HG02571 (cell line): ENCODE data around the gene AKR1A1.
"Not testable (repeated sequence)": the region's sequence is repeated elsewhere in the genome, so short reads cannot be mapped to it uniquely, and the experiment has no call there.

Experiments
- ATAC-seq: cut with Tn5 transposase; IDR thresholded peaks from one replicate; pipeline ENCODE4 v1.9.1; 2021; ENCODE audit warnings: mild to moderate bottlenecking, moderate library complexity; ENCODE audit not compliant: unreplicated experiment

AKR1A1 gene

DNA sequence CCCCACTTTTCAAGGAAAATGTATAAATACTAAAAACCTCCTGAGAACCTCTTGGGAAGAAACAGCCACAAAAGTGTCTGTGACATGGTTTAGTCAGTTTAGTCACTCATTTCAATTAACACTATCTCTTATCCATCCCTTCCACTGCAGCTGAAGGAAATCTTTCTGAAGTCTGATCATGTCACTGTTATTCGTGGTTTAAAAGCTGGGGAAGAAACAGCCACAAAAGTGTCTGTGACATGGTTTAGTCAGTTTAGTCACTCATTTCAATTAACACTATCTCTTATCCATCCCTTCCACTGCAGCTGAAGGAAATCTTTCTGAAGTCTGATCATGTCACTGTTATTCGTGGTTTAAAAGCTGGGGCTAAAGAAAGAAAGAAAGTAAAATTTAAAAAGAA is 27.1 kb upstream of the AKR1A1 start:
- ATAC-seq: not testable (repeated sequence)

DNA sequence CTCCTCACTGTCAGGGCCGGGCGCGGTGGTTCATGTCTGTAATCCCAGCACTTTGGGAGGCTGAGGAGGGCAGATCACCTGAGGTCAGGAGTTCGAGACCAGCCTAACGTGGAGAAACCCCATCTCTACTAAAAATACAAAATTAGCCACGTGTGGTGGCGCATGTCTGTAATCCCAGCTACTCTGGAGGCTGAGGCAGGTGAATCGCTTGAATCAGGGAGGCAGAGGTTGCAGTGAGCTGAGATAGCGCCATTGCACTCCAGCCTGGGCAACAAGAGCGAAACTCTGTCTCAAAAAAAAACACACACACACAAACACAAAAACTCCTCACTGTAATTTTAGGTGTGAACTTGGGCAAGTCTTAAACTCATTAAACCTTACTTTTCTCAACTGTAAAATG is 26.7 kb upstream of the AKR1A1 start:
- ATAC-seq: not testable (repeated sequence)

DNA sequence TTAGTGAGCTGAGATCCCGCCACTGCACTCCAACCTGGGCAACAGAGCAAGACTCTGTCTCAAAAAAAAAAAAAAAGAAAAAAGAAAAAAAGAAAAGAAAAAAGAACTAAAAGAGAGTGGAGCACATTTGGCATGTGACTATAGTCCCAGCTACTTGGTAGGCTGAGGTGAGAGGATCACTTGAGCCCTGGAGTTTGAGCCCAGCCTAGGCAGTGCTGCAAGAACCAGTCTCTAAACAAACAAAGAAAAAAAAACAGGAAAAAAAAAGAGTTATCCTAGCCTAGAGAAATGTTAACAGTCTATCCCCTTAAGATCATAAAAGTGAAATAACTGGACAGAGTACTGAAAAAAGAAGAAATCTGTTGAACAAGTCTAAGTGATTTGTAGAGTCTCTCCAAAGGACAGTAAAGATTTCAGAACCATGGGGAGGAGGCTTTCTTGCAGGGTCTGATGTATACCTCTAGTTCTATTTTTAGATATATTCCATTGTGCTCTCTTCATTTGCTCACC is 24.4 kb upstream of the AKR1A1 start:
- no peak for ATAC-seq

DNA sequence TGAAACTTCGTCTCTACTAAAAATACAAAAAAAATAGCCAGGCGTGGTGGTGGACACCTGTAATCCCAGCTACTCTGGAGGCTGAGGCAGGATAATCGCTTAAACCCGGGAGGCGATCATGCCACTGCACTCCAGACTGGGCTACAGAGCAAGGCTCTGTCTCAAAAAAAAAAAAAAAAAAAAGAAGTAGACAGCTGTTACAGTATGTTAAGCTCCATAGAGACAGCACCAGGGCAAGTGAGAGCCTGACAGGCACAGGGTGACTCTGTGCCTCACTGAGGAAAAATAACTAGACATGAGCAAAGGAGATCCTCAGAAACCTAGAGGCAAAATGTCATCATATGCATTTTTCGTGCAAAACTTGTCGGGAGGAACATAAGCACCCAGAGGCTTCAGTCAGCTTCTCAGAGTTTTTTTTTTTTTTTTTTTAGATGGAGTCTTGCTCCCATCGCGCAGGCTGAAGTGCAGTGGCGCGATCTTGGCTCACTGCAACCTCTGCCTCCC is 19.9 kb upstream of the AKR1A1 start:
- no peak for ATAC-seq

DNA sequence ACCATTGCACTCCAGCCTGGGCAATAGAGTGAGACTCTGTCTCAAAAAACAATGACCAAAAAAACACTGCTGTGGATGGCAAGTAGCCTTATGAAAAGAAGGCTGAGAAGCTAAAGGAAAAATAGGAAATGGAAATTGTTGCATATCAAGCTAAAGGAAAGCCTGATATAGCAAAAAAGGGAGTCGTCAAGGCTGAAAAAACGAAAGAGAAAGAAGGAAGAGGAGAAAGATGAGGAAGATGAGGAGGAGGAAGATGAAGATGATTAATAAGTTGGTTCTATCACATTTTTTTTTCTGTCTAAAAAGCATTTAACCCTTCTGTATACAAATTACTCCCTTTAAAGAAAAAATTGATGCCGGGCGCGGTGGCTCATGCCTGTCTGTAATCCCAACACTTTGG is 18.8 kb upstream of the AKR1A1 start:
- no peak for ATAC-seq

DNA sequence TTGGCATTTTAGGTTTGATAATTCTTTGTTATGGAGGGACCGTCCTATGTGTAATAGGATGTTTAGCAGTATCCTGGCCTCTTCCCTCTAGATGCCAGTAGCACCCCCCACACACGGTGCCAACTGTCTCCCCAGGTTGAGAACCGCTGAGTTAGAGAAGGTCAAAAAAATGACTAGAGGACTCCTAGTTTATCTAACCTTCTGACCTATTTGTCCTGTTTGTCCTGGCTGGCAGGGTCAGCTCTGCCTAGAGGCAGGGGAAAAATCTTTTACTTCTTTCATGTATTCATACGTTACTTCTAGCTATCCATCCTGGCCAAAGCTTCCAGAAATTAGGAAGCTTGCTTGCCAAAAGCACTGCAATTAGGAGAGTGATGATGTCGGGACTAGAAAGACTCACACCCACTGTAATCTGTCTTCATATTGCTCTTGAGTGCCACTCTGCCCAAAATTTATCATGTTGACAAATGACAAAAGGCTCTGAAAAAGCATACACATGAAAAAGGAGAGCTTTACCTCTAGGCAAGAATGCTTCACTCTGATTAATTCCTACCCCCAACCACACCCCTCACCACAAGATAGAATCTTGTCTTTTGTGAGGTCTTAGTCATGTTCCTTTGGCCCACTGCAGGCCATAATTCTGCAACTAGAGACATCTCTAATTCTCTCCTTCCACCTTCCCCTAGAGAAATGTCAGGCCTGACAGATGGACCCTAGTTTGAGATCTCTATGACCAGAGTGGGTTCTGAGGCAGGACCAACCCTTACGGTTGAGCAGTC is 14.4 kb upstream of the AKR1A1 start:
- ATAC-seq: no peak

DNA sequence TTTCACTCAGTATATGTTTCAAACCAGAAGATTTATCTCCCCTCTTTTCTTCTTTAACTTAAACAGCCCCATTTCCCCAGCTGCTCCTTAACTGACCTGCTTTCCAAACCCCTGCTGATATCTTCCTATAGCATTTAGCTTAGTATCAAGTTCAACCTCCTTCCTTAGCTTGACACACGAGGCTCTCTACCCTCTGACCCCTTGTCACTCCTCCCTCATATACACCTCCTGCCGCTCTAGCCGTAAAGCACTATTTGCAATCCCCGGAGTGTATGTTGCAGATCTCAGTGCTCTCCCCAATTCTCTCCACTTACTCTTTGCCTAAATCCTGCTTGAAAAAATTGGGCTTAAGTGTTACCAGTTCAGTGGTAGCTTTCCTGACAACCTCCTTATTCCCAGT is 13.7 kb upstream of the AKR1A1 start:
- no peak for ATAC-seq

DNA sequence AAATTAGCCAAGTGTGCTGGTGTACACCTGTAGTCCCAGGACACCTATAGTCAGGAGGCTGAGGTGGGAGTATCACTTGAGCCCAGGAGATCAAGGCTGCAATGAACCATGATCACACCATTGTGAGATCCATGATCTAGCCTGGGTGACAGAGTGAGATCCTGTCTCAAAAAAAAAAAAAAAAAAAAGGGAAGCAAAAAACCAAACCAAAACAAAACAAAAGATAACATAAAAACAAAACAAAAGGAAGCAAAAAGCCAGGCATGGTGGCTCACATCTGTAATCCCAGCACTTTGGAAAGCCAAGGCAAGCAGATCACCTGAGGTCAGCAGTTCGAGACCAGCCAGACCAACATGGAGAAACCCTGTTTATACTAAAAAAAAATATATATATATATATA is 9.4 kb upstream of the AKR1A1 start:
- ATAC-seq: no peak

DNA sequence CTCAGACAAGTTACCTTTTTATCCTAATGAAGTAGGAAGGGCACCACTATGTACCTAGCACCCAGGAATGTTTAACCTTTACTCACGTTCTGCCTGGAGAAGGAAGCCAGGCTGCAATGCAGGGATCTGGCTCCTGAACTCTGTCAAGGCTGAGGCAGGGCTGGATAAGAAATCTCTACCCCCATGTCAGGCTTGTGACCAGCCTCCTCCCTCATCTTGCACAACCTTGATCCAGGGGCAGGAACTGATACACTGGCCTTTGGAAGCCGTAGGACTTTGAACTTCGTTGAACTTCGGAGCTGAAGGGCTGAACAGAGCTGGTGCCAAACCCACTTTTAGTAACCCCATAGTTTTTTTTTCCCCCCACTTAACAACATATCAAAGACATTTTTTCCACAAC is 8.0 kb upstream of the AKR1A1 start:
- no peak for ATAC-seq

DNA sequence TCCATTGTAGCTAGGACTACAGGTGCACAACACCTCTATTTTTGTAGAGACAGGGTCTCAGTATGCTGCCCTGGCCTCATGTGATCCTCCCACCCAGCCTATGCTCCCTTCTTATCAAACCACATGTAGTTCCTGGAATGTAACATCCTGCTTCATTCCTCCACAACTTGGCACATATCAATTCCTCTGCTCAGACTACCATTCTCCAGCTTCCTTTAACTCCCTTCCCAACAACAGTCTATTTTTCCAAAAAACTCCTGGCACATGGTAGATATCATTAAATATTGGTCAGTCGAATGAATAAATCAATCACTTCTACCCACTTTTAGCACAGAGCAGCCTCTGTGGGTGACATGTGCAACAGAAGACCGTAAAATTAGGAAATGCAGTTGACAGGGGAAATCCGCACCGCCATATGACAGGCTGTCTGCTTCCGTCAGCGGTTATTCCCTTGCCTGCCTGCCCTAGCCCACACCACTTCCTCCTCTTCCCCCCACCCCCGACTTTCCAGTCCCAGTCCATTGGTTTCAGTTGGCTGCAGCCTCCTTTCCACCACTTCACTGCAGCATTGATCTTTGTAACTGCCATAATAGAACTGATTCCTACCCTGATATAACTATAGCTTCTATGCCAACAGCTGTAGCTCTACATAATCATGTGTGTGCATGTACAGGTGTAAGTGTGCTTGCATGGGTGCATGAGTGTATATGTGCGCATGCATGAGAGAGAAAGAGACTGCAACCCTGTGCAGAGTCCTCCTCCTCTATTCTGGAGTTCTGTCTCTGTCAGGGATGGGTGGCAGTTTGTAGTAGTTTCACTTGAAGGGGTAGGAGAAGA is 6.8 kb upstream of the AKR1A1 start:
- ATAC-seq: no peak

DNA sequence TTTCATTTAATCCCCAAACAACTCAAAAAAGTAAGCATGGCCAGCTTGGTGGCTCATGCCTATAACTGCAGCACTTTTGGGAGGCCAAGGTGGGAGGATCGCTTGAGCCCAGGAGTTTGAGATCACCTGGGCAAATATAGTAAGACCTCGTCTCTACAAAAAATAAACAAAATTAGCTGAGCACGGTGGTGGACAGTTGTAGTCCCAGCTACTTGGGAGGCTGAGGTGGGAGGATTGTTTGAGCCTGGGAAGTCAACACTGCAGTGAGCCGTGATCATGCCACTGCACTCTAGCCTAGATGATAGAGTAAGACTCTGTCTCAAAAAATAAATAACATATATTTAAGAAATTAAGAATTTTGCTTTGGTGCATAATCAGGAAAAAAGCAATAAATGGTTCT is 6.1 kb upstream of the AKR1A1 start:
- ATAC-seq: no peak

DNA sequence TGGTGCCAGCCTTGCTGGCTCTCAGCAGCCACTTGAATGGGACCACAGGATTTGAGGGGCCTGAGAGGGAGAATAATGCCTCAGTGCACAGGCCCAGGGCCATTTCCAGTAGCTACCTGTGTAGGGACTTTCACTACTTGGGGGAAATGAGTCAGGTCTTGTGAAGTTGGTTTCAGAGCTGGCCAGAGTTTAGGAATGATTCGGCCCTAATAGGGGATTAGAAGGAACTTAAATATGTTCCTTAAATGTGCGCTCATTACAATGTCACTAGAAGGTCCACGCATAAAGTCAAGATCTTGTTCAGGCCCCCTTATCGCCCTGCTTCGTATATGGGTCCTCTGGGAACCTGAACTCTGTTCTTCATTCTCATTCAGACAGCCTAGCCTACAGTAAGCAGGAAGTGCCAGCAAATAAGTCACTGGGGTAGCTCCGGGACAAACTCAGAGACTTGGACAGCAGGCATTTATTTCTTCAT is 5.6 kb upstream of the AKR1A1 start:
- no peak for ATAC-seq

DNA sequence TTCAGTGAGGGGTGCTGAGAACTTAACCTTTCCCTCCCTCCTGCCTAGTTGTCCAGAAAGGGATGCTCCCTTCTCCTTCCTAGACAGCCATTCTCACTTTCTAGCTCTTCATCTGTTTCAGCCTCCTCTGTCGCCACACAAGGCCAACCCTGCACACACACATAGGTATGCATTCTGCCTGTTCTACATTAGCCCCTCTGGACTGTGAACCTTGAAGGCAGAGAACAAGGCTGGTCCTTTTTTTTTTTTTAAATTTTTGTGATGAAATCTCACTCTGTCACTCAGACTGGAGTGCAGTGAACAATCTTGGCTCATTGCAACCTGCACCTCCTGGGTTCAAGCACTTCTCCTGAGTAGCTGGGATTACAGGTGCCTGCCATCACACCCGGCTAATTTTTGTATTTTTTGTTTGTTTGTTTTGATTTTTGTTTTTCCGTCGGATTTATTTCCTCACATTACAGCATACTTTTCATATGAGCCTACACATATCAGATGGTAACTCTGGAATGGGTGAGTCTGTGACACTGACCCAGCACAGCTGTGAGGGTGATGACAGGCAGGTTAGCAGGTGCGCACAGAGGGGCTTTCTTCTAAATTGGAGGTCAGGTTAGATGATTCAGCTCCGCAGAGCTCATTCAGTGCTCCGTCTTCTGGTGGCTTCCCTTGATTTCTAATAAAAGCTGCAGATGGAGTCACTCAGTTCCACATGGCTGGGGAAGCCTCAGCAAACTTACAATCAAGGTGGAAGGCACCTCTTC is 4.9 kb upstream of the AKR1A1 start:
- ATAC-seq: no peak

DNA sequence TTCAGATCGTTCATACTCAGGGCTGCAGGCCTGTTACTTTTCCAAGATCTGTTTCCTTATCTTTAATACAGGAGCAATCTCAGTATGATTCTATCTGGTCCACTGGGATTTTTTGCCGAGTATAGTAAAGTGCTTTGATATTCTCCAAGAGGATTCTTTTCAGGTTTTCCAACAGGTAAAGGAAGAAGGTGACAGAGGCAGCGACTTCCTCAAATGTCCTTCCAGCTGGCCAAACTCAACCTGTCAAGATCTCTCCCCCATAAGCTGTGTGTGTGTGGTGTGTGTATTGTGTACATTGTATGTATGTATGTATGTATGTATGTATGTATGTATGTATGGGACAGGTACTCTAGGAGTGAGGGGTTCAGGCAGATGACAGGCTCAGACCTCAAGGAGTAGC is 1.1 kb downstream of the AKR1A1 start:
- no peak for ATAC-seq

DNA sequence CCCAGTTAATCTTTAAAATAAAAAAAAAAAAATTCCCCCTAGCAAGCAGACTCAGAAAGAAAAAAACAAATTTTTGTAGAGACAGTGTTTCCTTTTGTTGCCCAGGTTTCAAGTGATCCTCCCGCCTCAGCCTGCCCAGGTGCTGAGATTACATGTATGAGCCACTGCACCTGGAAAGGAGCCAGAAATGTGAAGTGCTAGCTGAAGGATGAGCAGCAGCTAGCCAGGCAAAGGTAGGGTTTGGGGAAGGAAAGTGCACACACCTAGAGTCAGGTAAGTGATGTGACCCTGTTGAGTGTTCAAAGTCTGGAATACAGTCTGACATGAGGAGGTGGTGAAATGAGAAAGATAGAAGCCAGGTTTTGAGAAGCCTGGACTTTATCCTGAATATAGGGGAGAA is 1.7 kb downstream of the AKR1A1 start:
- ATAC-seq: no peak

DNA sequence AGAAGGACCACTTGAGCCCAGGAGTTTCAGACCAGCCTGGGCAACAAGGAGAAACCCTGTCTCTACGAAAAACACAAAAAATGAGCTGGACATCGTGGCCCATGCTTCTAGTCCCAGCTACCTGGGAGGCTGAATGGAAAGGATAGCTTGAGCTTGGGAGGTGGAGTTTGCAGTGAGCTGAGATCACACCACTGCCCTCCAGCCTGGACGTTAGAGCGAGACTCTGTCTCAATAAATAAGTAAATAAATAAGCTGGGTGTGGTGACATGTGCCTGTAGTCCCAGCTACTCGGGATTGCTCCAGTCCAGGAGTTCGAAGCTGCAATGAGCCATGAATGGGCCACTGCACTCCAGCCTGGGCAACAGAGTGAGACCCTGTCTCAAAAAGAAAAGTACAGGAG is 3.6 kb downstream of the AKR1A1 start:
- no peak for ATAC-seq

DNA sequence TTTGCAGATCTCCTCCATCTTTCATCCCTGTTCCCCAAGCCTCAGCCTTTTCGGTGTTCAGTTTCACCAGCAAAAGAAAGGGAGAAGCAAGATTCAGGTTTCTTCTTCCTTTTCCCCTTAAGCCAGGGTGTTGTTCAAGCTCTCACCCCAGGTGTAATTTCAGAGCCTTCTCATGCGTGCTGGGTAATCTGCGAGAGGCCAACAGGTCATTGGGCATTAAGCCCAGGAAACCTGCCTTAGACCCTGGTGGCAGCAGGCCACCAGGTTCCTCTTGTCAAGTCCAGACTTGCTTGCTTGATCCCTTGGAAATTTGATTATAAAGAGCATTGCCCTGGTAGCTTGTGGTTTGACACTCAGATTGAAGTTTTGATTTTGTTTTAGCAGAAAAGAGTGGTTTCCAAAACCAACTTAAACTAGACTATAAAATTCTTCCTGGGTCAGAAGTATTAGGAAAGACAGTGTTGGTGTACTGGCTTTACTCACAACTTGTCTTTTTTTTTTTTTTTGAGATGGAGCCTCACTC is 6.9 kb downstream of the AKR1A1 start:
- no peak for ATAC-seq

DNA sequence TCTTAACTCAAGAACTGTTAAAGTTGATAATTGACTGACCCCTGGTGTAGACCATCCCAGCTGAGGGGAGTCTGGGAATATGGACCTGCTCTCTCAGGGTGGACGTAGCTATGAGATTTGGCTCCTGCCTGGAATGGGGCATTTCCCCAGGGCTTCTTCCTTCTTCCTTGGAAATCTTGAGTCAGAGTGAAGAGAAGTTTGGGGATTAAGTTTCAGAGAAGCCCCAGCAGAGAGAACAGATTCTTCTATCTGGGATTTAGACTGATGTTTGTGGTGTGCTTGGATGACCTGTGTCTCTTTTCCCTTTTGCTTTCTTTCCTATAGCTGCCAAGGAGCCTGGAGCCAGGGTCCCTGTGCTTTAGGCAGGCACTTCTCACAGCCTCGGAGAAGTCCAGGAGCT is 13.2 kb downstream of the AKR1A1 start:
- ATAC-seq: no peak

DNA sequence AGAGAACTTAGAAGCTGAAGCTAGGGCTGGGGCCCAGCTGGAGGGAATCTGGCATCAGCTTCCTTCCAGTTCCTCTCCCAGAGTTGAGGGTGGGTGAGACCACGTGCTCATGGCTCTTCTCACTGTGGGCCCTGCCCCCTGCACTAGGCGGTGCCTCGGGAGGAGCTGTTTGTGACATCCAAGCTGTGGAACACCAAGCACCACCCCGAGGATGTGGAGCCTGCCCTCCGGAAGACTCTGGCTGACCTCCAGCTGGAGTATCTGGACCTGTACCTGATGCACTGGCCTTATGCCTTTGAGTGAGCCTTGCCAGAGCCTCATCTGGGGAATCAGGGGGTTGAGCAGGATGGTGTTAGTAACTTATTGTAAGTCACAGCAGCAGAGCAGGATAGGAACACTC is 16.1 kb downstream of the AKR1A1 start:
- no peak for ATAC-seq

DNA sequence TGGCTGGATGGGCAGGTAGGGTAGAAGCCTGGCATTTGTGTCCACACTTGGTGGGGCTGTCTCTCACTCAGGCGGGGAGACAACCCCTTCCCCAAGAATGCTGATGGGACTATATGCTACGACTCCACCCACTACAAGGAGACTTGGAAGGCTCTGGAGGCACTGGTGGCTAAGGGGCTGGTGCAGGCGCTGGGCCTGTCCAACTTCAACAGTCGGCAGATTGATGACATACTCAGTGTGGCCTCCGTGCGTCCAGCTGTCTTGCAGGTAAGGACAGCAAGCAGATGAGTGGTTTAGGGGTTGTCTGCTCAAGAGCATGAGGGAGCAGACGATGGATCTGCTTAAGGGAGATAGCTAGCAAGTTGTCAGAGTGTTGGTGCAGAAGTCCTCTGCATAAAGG is 17.3 kb downstream of the AKR1A1 start:
- no peak for ATAC-seq

DNA sequence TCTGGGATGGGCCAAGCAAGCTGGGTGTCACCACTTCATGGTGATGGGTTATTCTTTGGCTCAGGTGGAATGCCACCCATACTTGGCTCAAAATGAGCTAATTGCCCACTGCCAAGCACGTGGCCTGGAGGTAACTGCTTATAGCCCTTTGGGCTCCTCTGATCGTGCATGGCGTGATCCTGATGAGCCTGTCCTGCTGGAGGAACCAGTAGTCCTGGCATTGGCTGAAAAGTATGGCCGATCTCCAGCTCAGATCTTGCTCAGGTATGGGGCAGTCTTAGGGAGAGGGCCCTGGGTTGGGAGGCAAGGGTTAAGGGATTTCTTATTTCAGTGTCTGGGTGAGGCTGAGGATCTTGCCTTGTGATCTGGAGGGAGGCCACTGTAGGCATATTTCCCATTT is 17.8 kb downstream of the AKR1A1 start:
- no peak for ATAC-seq
